SK-N-SH (cell line): Measurements from ENCODE around the gene DNAJB8. TPM values are rescaled to one million over a fixed set of nuclear protein-coding genes. Genes with fewer than 3 reads are reported as not detected.

Experiments used
- CTCF ChIA-PET: fragments of 300-600, 350-600 bp; formaldehyde crosslinking; extraction: SDS; loops from one replicate; lab custom pipeline; 2021; lab: Yijun Ruan, JAX
- POLR2A ChIA-PET: fragments of 350-600 bp; sonication (Branson Sonifier 250); formaldehyde crosslinking; extraction: SDS; loops from one replicate; lab custom pipeline; 2020; ENCODE audit warnings: antibody characterized with exemption, inconsistent platforms; lab: Yijun Ruan, JAX
- DNase-seq: peaks from one replicate; pipeline ENCODE4 v3.0.0; 2012
- H2AFZ ChIP-seq: fragments of 200-600 bp; sonication (generic); 2 replicates; pipeline ENCODE4 v1.8.1; 2016; ENCODE audit warnings: antibody characterized with exemption, mild to moderate bottlenecking, low read depth
- H3F3A ChIP-seq: fragments of 200-600 bp; sonication (generic); replicated peaks from 2 replicates; pipeline ENCODE3; 2016; ENCODE audit warnings: antibody characterized with exemption, mild to moderate bottlenecking; ENCODE audit not compliant: insufficient read depth
- H3K27ac ChIP-seq, 2 experiments: fragments of 200-500 bp in 1 of 2; fragments of 200-600 bp in 1 of 2; sonication (Bioruptor generic) in 1 of 2; sonication (generic), shearing (Covaris generic) in 1 of 2; 2 replicates each; pipeline versions ENCODE4 v1.5.1 to v1.6.1; 2014 to 2016; ENCODE audit warnings: low read depth in 2 of 2, inconsistent platforms in 1 of 2, low read length in 1 of 2, mild to moderate bottlenecking in 1 of 2, mixed read lengths in 1 of 2
- H3K27me3 ChIP-seq: fragments of 200-600 bp; sonication (generic), shearing (Covaris generic); 2 replicates; pipeline ENCODE4 v1.6.1; 2016; ENCODE audit warnings: mixed run types; ENCODE audit not compliant: insufficient read depth
- H3K36me3 ChIP-seq, 2 experiments: fragments of 200-500 bp in 1 of 2; fragments of 200-600 bp in 1 of 2; sonication (Bioruptor generic) in 1 of 2; sonication (generic) in 1 of 2; replicated peaks in 1 of 2; 2 replicates each; pipeline versions ENCODE3 to v1.5.1; 2014 to 2016; ENCODE audit warnings: low read length in 1 of 2, mild to moderate bottlenecking in 1 of 2; ENCODE audit not compliant: insufficient read depth in 2 of 2, control insufficient read depth in 1 of 2
- H3K4me1 ChIP-seq, 2 experiments: fragments of 200-500 bp in 1 of 2; fragments of 200-600 bp in 1 of 2; sonication (Bioruptor generic) in 1 of 2; sonication (generic), shearing (Covaris generic) in 1 of 2; 2 replicates each; pipeline versions ENCODE4 v1.5.1 to v1.6.1; 2014 to 2016; ENCODE audit warnings: low read depth in 1 of 2, low read length in 1 of 2, mixed run types in 1 of 2; ENCODE audit not compliant: insufficient read depth in 2 of 2, control insufficient read depth in 1 of 2
- H3K4me2 ChIP-seq: fragments of 200-600 bp; sonication (generic), shearing (Covaris generic); 2 replicates; pipeline ENCODE4 v1.6.1; 2017; ENCODE audit warnings: mixed run types
- H3K4me3 ChIP-seq, 2 experiments: fragments of 200-500 bp in 1 of 2; fragments of 200-600 bp in 1 of 2; sonication (Bioruptor generic) in 1 of 2; sonication (generic), shearing (Covaris generic) in 1 of 2; 2 replicates each; pipeline versions ENCODE4 v1.5.1 to v1.8.1; 2014 to 2016; ENCODE audit warnings: low read depth in 2 of 2, inconsistent platforms in 1 of 2, low read length in 1 of 2, mild to moderate bottlenecking in 1 of 2, mixed read lengths in 1 of 2, moderate library complexity in 1 of 2
- H3K79me2 ChIP-seq: fragments of 200-600 bp; sonication (generic); 2 replicates; pipeline ENCODE4 v1.8.1; 2017; ENCODE audit warnings: mild to moderate bottlenecking; ENCODE audit not compliant: insufficient read depth
- H3K9ac ChIP-seq: fragments of 200-600 bp; sonication (generic); 2 replicates; pipeline ENCODE4 v1.6.1; 2017; ENCODE audit warnings: mixed run types
- H3K9me2 ChIP-seq: fragments of 200-600 bp; sonication (generic); 2 replicates; pipeline ENCODE4 v1.6.1; 2017; ENCODE audit warnings: mixed run types
- H3K9me3 ChIP-seq: fragments of 200-600 bp; sonication (generic); 2 replicates; pipeline ENCODE4 v1.6.1; 2017; ENCODE audit warnings: mixed run types, mild to moderate bottlenecking, moderate library complexity
- H4K20me1 ChIP-seq: fragments of 200-600 bp; sonication (generic); 2 replicates; pipeline ENCODE4 v1.6.1; 2017; ENCODE audit warnings: mild to moderate bottlenecking, mixed run types; ENCODE audit not compliant: insufficient read depth
- CHD2 ChIP-seq: fragments of 150-350 bp; IDR thresholded peaks from 2 replicates; pipeline ENCODE4 v1.6.1; 2018; ENCODE audit warnings: low read length; ENCODE audit not compliant: partially characterized antibody
- ELF1 ChIP-seq: IDR thresholded peaks from 2 replicates; pipeline ENCODE4 v1.4.0; 2012
- EP300 ChIP-seq, 2 experiments: IDR thresholded peaks; 2 replicates each; pipeline versions ENCODE4 v1.4.0 to v1.6.1; 2012; ENCODE audit warnings: borderline replicate concordance in 1 of 2, low read depth in 1 of 2, low read length in 1 of 2
- FOXJ3 ChIP-seq: sonication (generic); formaldehyde crosslinking; IDR thresholded peaks from 2 replicates; pipeline ENCODE4 v1.5.1; 2020; ENCODE audit warnings: mild to moderate bottlenecking, missing genetic modification reagents
- FOXM1 ChIP-seq: IDR thresholded peaks from 2 replicates; pipeline ENCODE4 v1.4.0; 2012; ENCODE audit warnings: low read depth, mild to moderate bottlenecking
- GABPA ChIP-seq: IDR thresholded peaks from 2 replicates; pipeline ENCODE4 v1.4.0; 2012; ENCODE audit warnings: low read depth, mild to moderate bottlenecking
- GATA2 ChIP-seq: sonication (generic); formaldehyde crosslinking; IDR thresholded peaks from 2 replicates; pipeline ENCODE4 v1.5.0; 2020; ENCODE audit warnings: mild to moderate bottlenecking, missing genetic modification reagents
- JUND ChIP-seq: IDR thresholded peaks from 2 replicates; pipeline ENCODE4 v1.4.0; 2012
- MXI1 ChIP-seq: IDR thresholded peaks from 2 replicates; pipeline ENCODE4 v1.6.1; 2012; ENCODE audit warnings: mild to moderate bottlenecking, low read depth, low read length, improper control_type of control experiment
- POLR2AphosphoS5 ChIP-seq: IDR thresholded peaks from 2 replicates; pipeline ENCODE4 v1.6.1; 2012; ENCODE audit warnings: low read depth, low read length
- RAD21 ChIP-seq: IDR thresholded peaks from 2 replicates; pipeline ENCODE4 v1.6.1; 2012; ENCODE audit warnings: mild to moderate bottlenecking, low read length
- RCOR1 ChIP-seq: fragments of 150-350 bp; IDR thresholded peaks from 2 replicates; pipeline ENCODE4 v1.6.1; 2017; ENCODE audit warnings: antibody characterized with exemption, low read length
- RFX5 ChIP-seq: IDR thresholded peaks from 2 replicates; pipeline ENCODE4 v1.6.1; 2012; ENCODE audit warnings: mild to moderate bottlenecking, improper control_type of control experiment, low read length
- RXRA ChIP-seq: IDR thresholded peaks from 2 replicates; pipeline ENCODE4 v1.4.0; 2012; ENCODE audit warnings: low read depth, mild to moderate bottlenecking, borderline replicate concordance
- TAF1 ChIP-seq: IDR thresholded peaks from 2 replicates; pipeline ENCODE4 v1.6.1; 2012; ENCODE audit warnings: low read depth, mild to moderate bottlenecking, low read length, moderate library complexity, borderline replicate concordance
- TCF12 ChIP-seq: IDR thresholded peaks from 2 replicates; pipeline ENCODE4 v1.4.0; 2012
- TEAD4 ChIP-seq: IDR thresholded peaks from 2 replicates; pipeline ENCODE4 v1.4.0; 2012; ENCODE audit warnings: mild to moderate bottlenecking, borderline replicate concordance; ENCODE audit not compliant: insufficient read depth
- WGBS: methylation state at CpG from one replicate; pipeline ENCODE4 v1.1.6; 2017; ENCODE audit warnings: low lambda C conversion rate; 5-methylcytosine and 5-hydroxymethylcytosine counted together
- polyA plus RNA-seq, 3 experiments: library from polyadenylated mRNA; depleted of rRNA; stranded (reverse); fragments of >200 nt; gene quantifications; 2 replicates each; pipeline ENCODE4 v1.2.3, GENCODE V29; 2012
- TF ChIP-seq, protein P1 (sequence below): fragments of 150-350 bp; IDR thresholded peaks from 2 replicates; pipeline ENCODE4 v1.6.1; 2017; ENCODE audit warnings: antibody characterized with exemption, low read length, low read depth, borderline replicate concordance

The DNAJB8 gene
- polyA plus RNA-seq, 1 of the 3 experiments (the other 2 are of a cell fraction), result not detected

DNA sequence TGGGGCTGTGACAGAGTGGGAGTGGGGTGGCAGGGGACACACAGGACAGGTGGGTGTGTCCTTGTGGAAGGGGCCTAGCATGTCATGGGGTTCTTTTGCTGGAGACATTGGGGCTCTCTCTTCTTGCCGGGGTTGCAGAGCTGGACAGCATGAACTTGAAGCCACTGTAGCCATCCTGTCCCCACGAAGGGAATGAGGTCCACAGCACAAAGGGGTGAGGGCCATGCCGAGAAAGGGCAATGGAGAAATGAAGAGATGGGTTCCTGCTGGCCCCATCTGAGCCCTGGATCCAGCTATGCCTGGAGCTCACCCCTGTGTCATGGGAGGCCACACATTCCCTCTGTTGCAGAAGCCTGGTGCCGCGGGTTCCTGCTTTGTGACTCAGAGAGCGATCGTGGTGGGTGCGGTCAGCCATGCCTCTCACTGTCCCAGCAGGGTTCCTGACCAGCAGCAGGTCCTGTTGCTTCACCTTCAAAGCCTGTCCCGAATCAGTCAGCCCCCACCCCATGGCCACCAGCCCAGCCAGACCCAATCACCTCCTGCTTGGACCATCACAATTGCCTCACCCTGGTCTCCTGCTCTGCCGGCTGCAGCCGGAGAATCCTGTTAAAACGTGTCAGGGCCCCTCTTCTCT is 50.0 kb downstream of the DNAJB8 start:
- no peaks in the 10 kb centered on the region for H3K36me3 ChIP-seq
- no peak overlapping the region for H2AFZ ChIP-seq
- CTCF ChIA-PET, result interaction anchor here (0.8 to 2.0 kb wide), 10 partner anchors 9 to 246 kb away, joined by 3 to 23 read pairs (median 4); no protein-coding TSS in a partner anchor
- no peak overlapping the region for H3K4me2 ChIP-seq
- H3K27me3 ChIP-seq, result no peaks in the 10 kb centered on the region
- POLR2A ChIA-PET, result interaction anchor here (0.7 to 3.8 kb wide), 15 partner anchors 8 to 294 kb away, joined by 3 to 41 read pairs (median 8); partner anchors contain the start of gene GATA2
- H3K4me3 ChIP-seq, result no peak overlapping the region
- H3K9ac ChIP-seq, result no peak overlapping the region
- WGBS, result 64% methylated on average over 10 of the region's 12 CpGs
- TF ChIP-seq EP300 (IDR thresholded peaks at IDR 0.05; ENCODE audit: borderline replicate concordance in 1 of 2, low read depth in 1 of 2, low read length in 1 of 2) (no peak), GABPA (no peak)
- H3K79me2 ChIP-seq, result no peaks in the 10 kb centered on the region
- no peaks in the 10 kb centered on the region for H3K9me2 ChIP-seq
- peak; percentile 55 for DNase-seq
- no peaks in the 10 kb centered on the region for H3F3A ChIP-seq
- H3K4me1 ChIP-seq, result peaks cover 0 to 81% of the 10 kb centered on the region in 2 experiments; a peak in 1 of 4 replicates
- peak overlapping the region in 1 of 2 experiments; percentile 100; a peak in 3 of 4 replicates for H3K27ac ChIP-seq
- H3K9me3 ChIP-seq, result no peaks in the 10 kb centered on the region
- H4K20me1 ChIP-seq, result no peaks in the 10 kb centered on the region

DNA sequence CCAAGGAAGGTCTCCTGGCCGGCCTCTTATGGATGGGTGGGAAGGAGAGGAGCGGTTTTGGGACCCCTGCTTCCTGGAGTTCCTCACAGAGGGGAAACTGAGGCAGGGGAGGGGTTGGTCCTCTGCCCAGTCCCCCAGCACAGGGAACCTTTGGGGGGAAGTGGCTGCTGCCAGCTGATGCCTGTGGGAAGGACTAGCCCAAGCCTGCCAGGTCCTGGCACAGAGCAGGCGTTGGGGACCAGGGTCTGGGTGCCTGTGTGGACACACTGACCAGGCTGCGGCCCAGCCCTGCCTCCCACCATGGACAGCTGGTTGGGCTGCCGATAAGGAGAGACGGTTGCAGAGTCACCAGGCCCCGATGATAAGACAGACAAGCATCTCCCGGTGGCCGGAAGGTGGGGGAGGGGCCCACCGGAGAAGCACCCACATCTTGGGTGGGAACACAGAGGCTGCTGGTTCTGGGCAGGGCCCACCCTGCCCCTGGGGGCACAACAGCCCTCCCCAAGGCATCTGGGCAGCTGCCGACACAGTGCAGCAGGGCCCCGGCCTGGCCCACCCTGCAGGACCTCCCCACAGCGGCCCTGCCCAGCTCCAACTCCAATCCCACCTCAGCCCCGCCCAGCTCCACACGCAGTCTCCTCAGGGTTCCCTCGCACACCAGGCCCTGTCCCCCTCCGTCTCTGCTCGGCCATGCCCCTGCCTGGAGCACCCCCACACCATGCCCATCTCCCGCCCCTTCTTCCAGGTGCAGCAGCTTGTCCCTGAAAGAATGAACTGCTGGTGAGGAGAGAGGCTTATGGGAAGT is 50.7 kb downstream of the DNAJB8 start:
- POLR2A ChIA-PET, result interaction anchor here (0.7 to 3.8 kb wide), 19 partner anchors 9 to 293 kb away, joined by 3 to 41 read pairs (median 7); partner anchors contain the start of gene GATA2
- Histone ChIP-seq H2AFZ (no peak overlapping the region), H3K4me3 (no peak overlapping the region), H3F3A (no peaks in the 10 kb centered on the region), H3K4me1 (peaks cover 0 to 81% of the 10 kb centered on the region in 2 experiments; a peak in 1 of 4 replicates), H4K20me1 (no peaks in the 10 kb centered on the region), H3K27ac (peak overlapping the region in 1 of 2 experiments; percentile 100; a peak in 3 of 4 replicates), H3K79me2 (no peaks in the 10 kb centered on the region), H3K27me3 (no peaks in the 10 kb centered on the region), H3K4me2 (no peak overlapping the region), H3K36me3 (no peaks in the 10 kb centered on the region), H3K9ac (no peak overlapping the region), H3K9me2 (no peaks in the 10 kb centered on the region), H3K9me3 (no peaks in the 10 kb centered on the region)
- peak; percentile 99 for TF ChIP-seq FOXJ3 (CRISPR knock-in tag)
- TF ChIP-seq TEAD4, result 0 out of 2 replicates have a peak, but pooled peaks have one; percentile 38
- no peak for TF ChIP-seq ELF1
- peak; percentile 100 for TF ChIP-seq GATA2
- no peak for TF ChIP-seq JUND
- TF ChIP-seq MXI1, result peak; percentile 23; the same call in 1 of the 2 replicates
- peak; percentile 78 for TF ChIP-seq TCF12
- no peak for TF ChIP-seq RXRA
- peak; percentile 57 to 100; a peak in 3 of 4 replicates for TF ChIP-seq EP300 (IDR thresholded peaks at IDR 0.05; ENCODE audit: borderline replicate concordance in 1 of 2, low read depth in 1 of 2, low read length in 1 of 2)
- TF ChIP-seq RCOR1, result peak; percentile 87; the same call in 1 of the 2 replicates
- no peak for TF ChIP-seq TAF1
- TF ChIP-seq, protein P1, sequence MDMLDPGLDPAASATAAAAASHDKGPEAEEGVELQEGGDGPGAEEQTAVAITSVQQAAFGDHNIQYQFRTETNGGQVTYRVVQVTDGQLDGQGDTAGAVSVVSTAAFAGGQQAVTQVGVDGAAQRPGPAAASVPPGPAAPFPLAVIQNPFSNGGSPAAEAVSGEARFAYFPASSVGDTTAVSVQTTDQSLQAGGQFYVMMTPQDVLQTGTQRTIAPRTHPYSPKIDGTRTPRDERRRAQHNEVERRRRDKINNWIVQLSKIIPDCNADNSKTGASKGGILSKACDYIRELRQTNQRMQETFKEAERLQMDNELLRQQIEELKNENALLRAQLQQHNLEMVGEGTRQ, result no peak
- peak; percentile 90 for TF ChIP-seq CHD2
- TF ChIP-seq FOXM1, result no peak
- TF ChIP-seq RAD21, result peak; percentile 42
- TF ChIP-seq RFX5, result peak; percentile 13; the same call in 1 of the 2 replicates
- TF ChIP-seq POLR2AphosphoS5, result peak; percentile 46
- CTCF ChIA-PET, result interaction anchor here (0.8 to 2.0 kb wide), 10 partner anchors 10 to 246 kb away, joined by 3 to 23 read pairs (median 4); no protein-coding TSS in a partner anchor
- 47% methylated on average over 8 of the region's 19 CpGs for WGBS
- DNase-seq, result peak; percentile 91
